GM23338 (cell line): Measurements from ENCODE around the gene ZNF76. TPM values are rescaled to one million over a fixed set of nuclear protein-coding genes. Genes with fewer than 3 reads are reported as not detected.

Experiments
- ATAC-seq: fragments of 200-7000 bp; cut with Tn5 transposase; 3 replicates; pipeline ENCODE4 v1.9.1; 2020
- DNase-seq: peaks from one replicate; pipeline ENCODE4 v3.0.0-alpha.2; 2015; ENCODE audit warnings: low spot score
- H2AFZ ChIP-seq: fragments of 200-600 bp; sonication (generic); 2 replicates; pipeline ENCODE4 v1.8.0; 2016; ENCODE audit warnings: antibody characterized with exemption, mild to moderate bottlenecking, moderate library complexity
- H3F3A ChIP-seq: fragments of 200-600 bp; sonication (generic); replicated peaks from 2 replicates; pipeline ENCODE4 v1.8.0; 2017; ENCODE audit warnings: antibody characterized with exemption, mixed run types, low read depth
- H3K27ac ChIP-seq: fragments of 200-600 bp; sonication (generic); 2 replicates; pipeline ENCODE4 v1.6.1; 2016; ENCODE audit warnings: low read depth
- H3K27me3 ChIP-seq: fragments of 200-600 bp; sonication (generic); 2 replicates; pipeline ENCODE4 v1.8.0; 2016; ENCODE audit warnings: mild to moderate bottlenecking, mixed run types, moderate library complexity; ENCODE audit not compliant: insufficient read depth
- H3K36me3 ChIP-seq: fragments of 200-600 bp; sonication (generic); 2 replicates; pipeline ENCODE4 v1.8.0; 2016; ENCODE audit warnings: mild to moderate bottlenecking; ENCODE audit not compliant: insufficient read depth
- H3K4me1 ChIP-seq: fragments of 200-600 bp; sonication (generic); 2 replicates; pipeline ENCODE4 v1.8.0; 2016; ENCODE audit warnings: mild to moderate bottlenecking, moderate library complexity; ENCODE audit not compliant: insufficient read depth
- H3K4me2 ChIP-seq: fragments of 200-600 bp; sonication (generic); 2 replicates; pipeline ENCODE4 v1.7.1; 2017; ENCODE audit warnings: mixed run types
- H3K4me3 ChIP-seq: fragments of 200-600 bp; sonication (generic); 2 replicates; pipeline ENCODE4 v1.6.1; 2016; ENCODE audit warnings: mixed run types
- H3K79me2 ChIP-seq: fragments of 200-600 bp; sonication (generic); replicated peaks from 2 replicates; pipeline ENCODE4 v1.8.0; 2017; ENCODE audit warnings: mild to moderate bottlenecking; ENCODE audit not compliant: insufficient read depth
- H3K9me2 ChIP-seq: fragments of 200-600 bp; sonication (generic); 2 replicates; pipeline ENCODE4 v1.8.0; 2017; ENCODE audit not compliant: insufficient read depth
- H4K20me1 ChIP-seq: fragments of 200-600 bp; sonication (generic); replicated peaks from 2 replicates; pipeline ENCODE4 v1.8.0; 2017; ENCODE audit warnings: mild to moderate bottlenecking; ENCODE audit not compliant: insufficient read depth
- H3K27ac Mint-ChIP-seq: 2 replicates; pipeline ENCODE4 v1.8.0; 2020; ENCODE audit warnings: inconsistent platforms, mild to moderate bottlenecking, moderate library complexity, mixed read lengths
- H3K27me3 Mint-ChIP-seq: 3 replicates; pipeline ENCODE4 v1.8.0; 2022; ENCODE audit warnings: low read depth, mild to moderate bottlenecking, moderate library complexity, mixed read lengths, inconsistent platforms; ENCODE audit not compliant: insufficient read depth, poor library complexity
- H3K36me3 Mint-ChIP-seq: 3 replicates; pipeline ENCODE4 v1.8.0; 2021; ENCODE audit warnings: low read depth, mild to moderate bottlenecking, inconsistent platforms, moderate library complexity, mixed read lengths
- H3K4me1 Mint-ChIP-seq: 3 replicates; pipeline ENCODE4 v1.8.0; 2020; ENCODE audit warnings: mild to moderate bottlenecking, inconsistent platforms, mixed read lengths
- H3K4me3 Mint-ChIP-seq: 3 replicates; pipeline ENCODE4 v1.8.0; 2021; ENCODE audit warnings: moderate library complexity, mild to moderate bottlenecking, inconsistent platforms, mixed read lengths
- H3K9me3 Mint-ChIP-seq: 3 replicates; pipeline ENCODE4 v1.8.0; 2020; ENCODE audit warnings: moderate library complexity, mild to moderate bottlenecking, inconsistent platforms, mixed read lengths
- CREB1 ChIP-seq: fragments of 250-450 bp; sonication (Bioruptor Pico); IDR thresholded peaks from 2 replicates; pipeline ENCODE4 v1.5.0; 2020; ENCODE audit warnings: low read depth, mild to moderate bottlenecking, moderate library complexity
- ETS1 ChIP-seq: IDR thresholded peaks from 2 replicates; pipeline ENCODE4 v1.6.1; 2016; ENCODE audit warnings: antibody characterized with exemption
- EZH2 ChIP-seq: fragments of 200-600 bp; sonication (generic); IDR thresholded peaks from one replicate; pipeline ENCODE4 v1.8.0; 2017; ENCODE audit warnings: antibody characterized with exemption, mild to moderate bottlenecking, low read depth; ENCODE audit not compliant: unreplicated experiment
- EZH2phosphoT487 ChIP-seq: fragments of 200-600 bp; sonication (generic); IDR thresholded peaks from one replicate; pipeline ENCODE4 v1.8.1; 2018; ENCODE audit warnings: antibody characterized with exemption; ENCODE audit not compliant: unreplicated experiment
- JUNB ChIP-seq: IDR thresholded peaks from one replicate; pipeline ENCODE4 v1.6.1; 2016; ENCODE audit warnings: antibody characterized with exemption; ENCODE audit not compliant: unreplicated experiment
- NANOG ChIP-seq: IDR thresholded peaks from 2 replicates; pipeline ENCODE4 v1.6.1; 2016; ENCODE audit warnings: antibody characterized with exemption, borderline replicate concordance
- POLR2AphosphoS5 ChIP-seq: IDR thresholded peaks from 2 replicates; pipeline ENCODE4 v1.6.1; 2016; ENCODE audit warnings: antibody characterized with exemption, low read depth
- STAT1 ChIP-seq: IDR thresholded peaks from one replicate; pipeline ENCODE4 v1.6.1; 2016; ENCODE audit warnings: antibody characterized with exemption; ENCODE audit not compliant: unreplicated experiment
- ZNF114 ChIP-seq: fragments of 250-450 bp; sonication (Bioruptor Pico); IDR thresholded peaks from 2 replicates; pipeline ENCODE4 v1.5.0; 2020; ENCODE audit warnings: mild to moderate bottlenecking, moderate library complexity
- ZNF331 ChIP-seq: fragments of 250-450 bp; sonication (Bioruptor Pico); IDR thresholded peaks from 2 replicates; pipeline ENCODE4 v1.5.0; 2020; ENCODE audit warnings: low read depth, mild to moderate bottlenecking, moderate library complexity
- ZNF462 ChIP-seq: fragments of 250-450 bp; sonication (Bioruptor Pico); IDR thresholded peaks from 2 replicates; pipeline ENCODE4 v1.5.0; 2020; ENCODE audit warnings: mild to moderate bottlenecking, moderate library complexity
- polyA plus RNA-seq: library from polyadenylated mRNA; unstranded; fragments of >200 nt; fragmentation: Nextera tagmentation; extraction: Ambion mirVana; gene quantifications from 2 replicates; pipeline ENCODE4 v1.2.1, GENCODE V29; 2016
- total RNA-seq: library from RNA; depleted of rRNA; stranded (reverse); fragments of >200 nt; shearing (Covaris generic); gene quantifications from 2 replicates; pipeline ENCODE4 v1.2.3, GENCODE V29; 2014
- TF ChIP-seq, protein P1 (sequence below), 2 experiments: fragments of 200-600 bp in 1 of 2; sonication (generic) in 1 of 2; conservative IDR thresholded peaks; 2 replicates each; pipeline versions ENCODE4 v1.5.1 to v1.6.1; 2016 to 2017; ENCODE audit warnings: antibody characterized with exemption in 2 of 2, low read depth in 2 of 2, mild to moderate bottlenecking in 2 of 2, moderate library complexity in 1 of 2
- TF ChIP-seq, protein P2 (sequence below): IDR thresholded peaks from one replicate; pipeline ENCODE4 v1.6.1; 2018; ENCODE audit warnings: antibody characterized with exemption; ENCODE audit not compliant: unreplicated experiment

Gene ZNF76
- total and polyA plus RNA-seq, 2 experiments from 2014 or later: 12.5 to 18.8 TPM

- peaks cover 11% of the 10 kb centered on the region; the same call in 1 of the 2 replicates for H4K20me1 ChIP-seq
- no peaks in the 10 kb centered on the region for H3F3A ChIP-seq
- H3K4me3 ChIP-seq: no peak overlapping the region
- no peaks in the 10 kb centered on the region for H3K36me3 Mint-ChIP-seq
- H3K4me1 ChIP-seq: peaks cover 7% of the 10 kb centered on the region; the same call in 1 of the 2 replicates
- H3K27ac ChIP-seq: no peak overlapping the region
- H3K27ac Mint-ChIP-seq: no peak overlapping the region
- H3K79me2 ChIP-seq: no peaks in the 10 kb centered on the region; the same call in 1 of the 2 replicates
- no peaks in the 10 kb centered on the region for H3K9me2 ChIP-seq
- H3K4me2 ChIP-seq: no peak overlapping the region
- H3K4me3 Mint-ChIP-seq: no peak overlapping the region
- no peak for DNase-seq
- no peak for TF ChIP-seq ZNF114 (CRISPR knock-in tag)
- TF ChIP-seq NANOG: no peak
- no peak for TF ChIP-seq ZNF331 (CRISPR knock-in tag)
- TF ChIP-seq CREB1 (CRISPR knock-in tag): no peak
- no peak for TF ChIP-seq POLR2AphosphoS5
- no peak for TF ChIP-seq EZH2
- no peak for TF ChIP-seq JUNB
- TF ChIP-seq ZNF462 (CRISPR knock-in tag): no peak
- TF ChIP-seq ETS1: no peak
- TF ChIP-seq EZH2phosphoT487: no peak
- TF ChIP-seq, protein P1, sequence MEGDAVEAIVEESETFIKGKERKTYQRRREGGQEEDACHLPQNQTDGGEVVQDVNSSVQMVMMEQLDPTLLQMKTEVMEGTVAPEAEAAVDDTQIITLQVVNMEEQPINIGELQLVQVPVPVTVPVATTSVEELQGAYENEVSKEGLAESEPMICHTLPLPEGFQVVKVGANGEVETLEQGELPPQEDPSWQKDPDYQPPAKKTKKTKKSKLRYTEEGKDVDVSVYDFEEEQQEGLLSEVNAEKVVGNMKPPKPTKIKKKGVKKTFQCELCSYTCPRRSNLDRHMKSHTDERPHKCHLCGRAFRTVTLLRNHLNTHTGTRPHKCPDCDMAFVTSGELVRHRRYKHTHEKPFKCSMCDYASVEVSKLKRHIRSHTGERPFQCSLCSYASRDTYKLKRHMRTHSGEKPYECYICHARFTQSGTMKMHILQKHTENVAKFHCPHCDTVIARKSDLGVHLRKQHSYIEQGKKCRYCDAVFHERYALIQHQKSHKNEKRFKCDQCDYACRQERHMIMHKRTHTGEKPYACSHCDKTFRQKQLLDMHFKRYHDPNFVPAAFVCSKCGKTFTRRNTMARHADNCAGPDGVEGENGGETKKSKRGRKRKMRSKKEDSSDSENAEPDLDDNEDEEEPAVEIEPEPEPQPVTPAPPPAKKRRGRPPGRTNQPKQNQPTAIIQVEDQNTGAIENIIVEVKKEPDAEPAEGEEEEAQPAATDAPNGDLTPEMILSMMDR (conservative IDR thresholded peaks at IDR 0.05; ENCODE audit: low read depth in 2 of 2): no peak
- TF ChIP-seq STAT1: no peak
- TF ChIP-seq, protein P2, sequence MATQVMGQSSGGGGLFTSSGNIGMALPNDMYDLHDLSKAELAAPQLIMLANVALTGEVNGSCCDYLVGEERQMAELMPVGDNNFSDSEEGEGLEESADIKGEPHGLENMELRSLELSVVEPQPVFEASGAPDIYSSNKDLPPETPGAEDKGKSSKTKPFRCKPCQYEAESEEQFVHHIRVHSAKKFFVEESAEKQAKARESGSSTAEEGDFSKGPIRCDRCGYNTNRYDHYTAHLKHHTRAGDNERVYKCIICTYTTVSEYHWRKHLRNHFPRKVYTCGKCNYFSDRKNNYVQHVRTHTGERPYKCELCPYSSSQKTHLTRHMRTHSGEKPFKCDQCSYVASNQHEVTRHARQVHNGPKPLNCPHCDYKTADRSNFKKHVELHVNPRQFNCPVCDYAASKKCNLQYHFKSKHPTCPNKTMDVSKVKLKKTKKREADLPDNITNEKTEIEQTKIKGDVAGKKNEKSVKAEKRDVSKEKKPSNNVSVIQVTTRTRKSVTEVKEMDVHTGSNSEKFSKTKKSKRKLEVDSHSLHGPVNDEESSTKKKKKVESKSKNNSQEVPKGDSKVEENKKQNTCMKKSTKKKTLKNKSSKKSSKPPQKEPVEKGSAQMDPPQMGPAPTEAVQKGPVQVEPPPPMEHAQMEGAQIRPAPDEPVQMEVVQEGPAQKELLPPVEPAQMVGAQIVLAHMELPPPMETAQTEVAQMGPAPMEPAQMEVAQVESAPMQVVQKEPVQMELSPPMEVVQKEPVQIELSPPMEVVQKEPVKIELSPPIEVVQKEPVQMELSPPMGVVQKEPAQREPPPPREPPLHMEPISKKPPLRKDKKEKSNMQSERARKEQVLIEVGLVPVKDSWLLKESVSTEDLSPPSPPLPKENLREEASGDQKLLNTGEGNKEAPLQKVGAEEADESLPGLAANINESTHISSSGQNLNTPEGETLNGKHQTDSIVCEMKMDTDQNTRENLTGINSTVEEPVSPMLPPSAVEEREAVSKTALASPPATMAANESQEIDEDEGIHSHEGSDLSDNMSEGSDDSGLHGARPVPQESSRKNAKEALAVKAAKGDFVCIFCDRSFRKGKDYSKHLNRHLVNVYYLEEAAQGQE: no peak
- H3K36me3 ChIP-seq: no peaks in the 10 kb centered on the region
- no peak for ATAC-seq
- no peaks in the 10 kb centered on the region for H3K27me3 ChIP-seq
- no peak overlapping the region for H2AFZ ChIP-seq
- no peaks in the 10 kb centered on the region for H3K9me3 Mint-ChIP-seq
- H3K4me1 Mint-ChIP-seq: peaks cover 23% of the 10 kb centered on the region
- peaks cover 8% of the 10 kb centered on the region for H3K27me3 Mint-ChIP-seq
Measured at GRCh38 chr6:35247642-35248231, 11.8 kb upstream of the ZNF76 start.
